Tibial nerve (tissue), 4 donors: Measurements from ENCODE around the gene FTCDNL1. TPM values are rescaled to one million over a fixed set of nuclear protein-coding genes. Genes with fewer than 3 reads are reported as not detected.

Experiments
- DNase-seq, 2 donors: peaks; one replicate each; pipeline ENCODE4 v3.0.0-alpha.2; 2019; ENCODE audit warnings: low spot score in 2 of 2
- H3K27ac ChIP-seq, 4 donors: fragments of 200-600 bp; sonication (generic) in 3 of 4; one replicate each; pipeline ENCODE4 v1.5.1; 2017 to 2019; ENCODE audit warnings: mild to moderate bottlenecking in 1 of 4
- H3K27me3 ChIP-seq, 2 donors: fragments of 200-600 bp; sonication (generic) in 1 of 2; one replicate each; pipeline versions ENCODE4 v1.5.1 to v1.6.0; 2017 to 2019
- H3K36me3 ChIP-seq, 3 donors: fragments of 200-600 bp; sonication (generic); one replicate each; pipeline ENCODE4 v1.5.1; 2018 to 2019
- H3K4me1 ChIP-seq, 4 donors: fragments of 200-600 bp; sonication (generic) in 3 of 4; one replicate each; pipeline ENCODE4 v1.5.1; 2017 to 2019
- H3K4me3 ChIP-seq, 4 donors: fragments of 200-600 bp; sonication (generic) in 3 of 4; one replicate each; pipeline ENCODE4 v1.5.1; 2017 to 2019; ENCODE audit warnings: mild to moderate bottlenecking in 1 of 4, moderate library complexity in 1 of 4
- H3K9me3 ChIP-seq, 4 donors: fragments of 200-600 bp; sonication (generic) in 3 of 4; one replicate each; pipeline ENCODE4 v1.5.1; 2017 to 2019
- EP300 ChIP-seq, 2 donors: sonication (generic); formaldehyde crosslinking; IDR thresholded peaks; one replicate each; pipeline ENCODE4 v1.6.1; 2017; ENCODE audit warnings: antibody characterized with exemption in 2 of 2, mild to moderate bottlenecking in 1 of 2
- POLR2A ChIP-seq, 2 donors: fragments of 450-650 bp; IDR thresholded peaks; one replicate each; pipeline ENCODE4 v1.6.1; 2017; ENCODE audit warnings: antibody characterized with exemption in 2 of 2, mild to moderate bottlenecking in 2 of 2, moderate library complexity in 2 of 2
- WGBS, 2 donors: methylation state at CpG; one replicate each; pipeline ENCODE4 v1.1.5; 2018; 5-methylcytosine and 5-hydroxymethylcytosine counted together
- total RNA-seq, 4 donors: library from RNA; depleted of rRNA; stranded (reverse); fragments of >200 nt; gene quantifications; one replicate each; pipeline ENCODE4 v1.1.0, GENCODE V29; 2016
- TF ChIP-seq, protein P1 (sequence below), 5 experiments: fragments of 200-600 bp in 3 of 5; fragments of 450-650 bp in 2 of 5; sonication (generic) in 3 of 5; IDR thresholded peaks; one replicate each; pipeline ENCODE4 v1.5.1; 2016 to 2019; ENCODE audit warnings: antibody characterized with exemption in 5 of 5, mild to moderate bottlenecking in 3 of 5, moderate library complexity in 2 of 5

The FTCDNL1 gene
- total RNA-seq, 4 donors from 2014 or later, result 1.8 to 9.0 (median 3.4) TPM

- no peak for DNase-seq
- peaks cover 0 to 4% (median 0%) of the 10 kb centered on the region in 4 donors for H3K9me3 ChIP-seq
- H3K4me3 ChIP-seq, result no peak overlapping the region
- no peaks in the 10 kb centered on the region for H3K4me1 ChIP-seq
- H3K36me3 ChIP-seq, result no peaks in the 10 kb centered on the region
- WGBS, 2 donors, result 85 to 90% methylated on average over 5 of the region's 5 CpGs
- no peaks in the 10 kb centered on the region for H3K27me3 ChIP-seq
- TF ChIP-seq, protein P1, sequence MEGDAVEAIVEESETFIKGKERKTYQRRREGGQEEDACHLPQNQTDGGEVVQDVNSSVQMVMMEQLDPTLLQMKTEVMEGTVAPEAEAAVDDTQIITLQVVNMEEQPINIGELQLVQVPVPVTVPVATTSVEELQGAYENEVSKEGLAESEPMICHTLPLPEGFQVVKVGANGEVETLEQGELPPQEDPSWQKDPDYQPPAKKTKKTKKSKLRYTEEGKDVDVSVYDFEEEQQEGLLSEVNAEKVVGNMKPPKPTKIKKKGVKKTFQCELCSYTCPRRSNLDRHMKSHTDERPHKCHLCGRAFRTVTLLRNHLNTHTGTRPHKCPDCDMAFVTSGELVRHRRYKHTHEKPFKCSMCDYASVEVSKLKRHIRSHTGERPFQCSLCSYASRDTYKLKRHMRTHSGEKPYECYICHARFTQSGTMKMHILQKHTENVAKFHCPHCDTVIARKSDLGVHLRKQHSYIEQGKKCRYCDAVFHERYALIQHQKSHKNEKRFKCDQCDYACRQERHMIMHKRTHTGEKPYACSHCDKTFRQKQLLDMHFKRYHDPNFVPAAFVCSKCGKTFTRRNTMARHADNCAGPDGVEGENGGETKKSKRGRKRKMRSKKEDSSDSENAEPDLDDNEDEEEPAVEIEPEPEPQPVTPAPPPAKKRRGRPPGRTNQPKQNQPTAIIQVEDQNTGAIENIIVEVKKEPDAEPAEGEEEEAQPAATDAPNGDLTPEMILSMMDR (IDR thresholded peaks at IDR 0.05), result no peak
- no peak overlapping the region for H3K27ac ChIP-seq
These were observed 101.4 kb downstream of the FTCDNL1 start for GRCh38 chr2:199749571-199749970.

DNA sequence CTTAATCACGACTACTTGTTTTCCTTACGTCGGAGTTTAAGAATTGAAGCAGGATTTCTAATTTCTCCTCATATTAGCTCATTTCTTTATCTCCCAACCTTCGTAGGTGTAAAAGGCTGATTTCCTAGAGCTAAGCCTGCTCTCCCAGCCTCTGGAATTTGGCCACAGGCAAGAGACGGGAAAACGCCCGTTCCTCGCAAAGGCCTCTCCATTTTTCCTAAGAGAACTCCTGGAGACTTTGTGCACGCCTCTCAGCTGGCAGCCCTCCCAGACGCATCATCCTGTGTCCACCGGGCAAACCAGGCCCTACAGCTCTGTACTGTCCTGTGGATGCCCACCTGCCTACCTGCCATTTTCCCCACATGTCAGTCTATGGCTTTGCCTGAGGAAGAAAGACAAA is 106.3 kb downstream of the FTCDNL1 start:
- H3K4me1 ChIP-seq, result peaks cover 0 to 7% (median 2%) of the 10 kb centered on the region in 4 donors
- TF ChIP-seq EP300 (IDR thresholded peaks at IDR 0.05) (no peak), POLR2A (IDR thresholded peaks at IDR 0.05) (no peak)
- TF ChIP-seq, protein P1 (IDR thresholded peaks at IDR 0.05), result no peak
- H3K9me3 ChIP-seq, result no peaks in the 10 kb centered on the region
- DNase-seq, result no peak
- no peaks in the 10 kb centered on the region for H3K36me3 ChIP-seq
- no peak overlapping the region for H3K4me3 ChIP-seq
- no peak overlapping the region for H3K27ac ChIP-seq
- 72 to 76% methylated on average over 11 of the region's 11 CpGs for WGBS, 2 donors
- H3K27me3 ChIP-seq, result no peaks in the 10 kb centered on the region

DNA sequence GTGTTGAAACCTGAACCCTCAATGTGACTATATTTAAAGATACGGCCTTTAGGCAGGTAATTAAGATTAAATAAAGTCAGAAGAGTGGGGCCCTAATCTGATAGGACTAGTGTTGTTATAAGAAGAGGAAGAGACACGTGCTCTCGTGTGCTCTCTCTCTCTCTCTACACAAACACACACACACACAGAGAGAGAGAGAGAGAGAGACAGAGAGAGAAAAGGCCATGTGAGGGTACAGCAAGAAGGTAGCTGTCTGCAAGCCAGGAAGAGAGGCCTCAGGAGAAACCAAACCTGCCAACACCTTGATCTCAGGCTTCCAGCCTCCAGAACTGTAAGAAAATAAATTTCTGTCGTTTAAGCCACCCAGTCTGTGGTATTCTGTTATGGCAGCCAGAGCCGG is 106.7 kb downstream of the FTCDNL1 start:
- no peak overlapping the region for H3K27ac ChIP-seq
- no peaks in the 10 kb centered on the region for H3K27me3 ChIP-seq
- DNase-seq, result no peak
- H3K4me1 ChIP-seq, result peaks cover 0 to 10% (median 4%) of the 10 kb centered on the region in 4 donors
- no peak overlapping the region for H3K4me3 ChIP-seq
- H3K9me3 ChIP-seq, result no peaks in the 10 kb centered on the region
- H3K36me3 ChIP-seq, result no peaks in the 10 kb centered on the region
- 66 to 71% methylated on average over 5 of the region's 5 CpGs for WGBS, 2 donors
- no peak for TF ChIP-seq EP300 (IDR thresholded peaks at IDR 0.05)
- TF ChIP-seq POLR2A (IDR thresholded peaks at IDR 0.05), result no peak
- TF ChIP-seq, protein P1 (IDR thresholded peaks at IDR 0.05), result no peak

DNA sequence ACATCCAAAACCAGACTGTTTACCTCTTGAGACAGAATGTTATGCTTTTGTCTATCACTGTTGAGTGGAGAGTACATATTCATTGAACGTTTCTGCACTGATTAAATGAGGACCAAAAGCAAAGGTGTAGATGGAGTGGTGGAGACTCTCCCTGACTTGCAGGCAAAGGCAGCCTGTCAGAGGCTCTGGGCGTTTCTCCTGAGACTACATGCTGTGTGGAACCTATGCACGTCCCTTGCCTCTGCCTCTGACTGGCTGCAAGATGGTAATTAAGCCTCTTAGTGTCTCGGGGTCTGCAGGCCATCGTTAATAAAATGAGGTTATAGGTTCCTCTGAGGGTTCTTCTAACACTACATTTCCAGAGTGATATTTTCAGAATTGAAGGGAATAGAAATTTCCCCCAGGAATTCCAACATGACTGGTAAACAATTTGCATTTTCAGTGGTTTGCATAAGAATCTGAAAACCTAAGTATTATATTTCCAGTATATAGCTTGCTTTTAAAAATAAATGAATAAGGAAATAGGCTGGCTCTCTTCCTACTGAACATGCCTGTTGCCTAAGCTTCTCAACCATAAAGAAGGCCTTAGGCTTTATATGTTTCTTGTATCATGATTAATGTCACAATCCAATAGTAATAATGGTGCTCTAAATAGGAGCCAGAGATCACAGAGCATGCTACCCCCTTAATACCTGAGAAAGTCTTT is 107.4 kb downstream of the FTCDNL1 start:
- Histone ChIP-seq H3K27me3 (no peaks in the 10 kb centered on the region), H3K9me3 (no peaks in the 10 kb centered on the region), H3K27ac (no peak overlapping the region), H3K4me3 (no peak overlapping the region), H3K36me3 (no peaks in the 10 kb centered on the region), H3K4me1 (peaks cover 0 to 10% (median 4%) of the 10 kb centered on the region in 4 donors)
- TF ChIP-seq, protein P1 (IDR thresholded peaks at IDR 0.05), result no peak
- no peak for TF ChIP-seq EP300 (IDR thresholded peaks at IDR 0.05)
- TF ChIP-seq POLR2A (IDR thresholded peaks at IDR 0.05), result no peak
- WGBS, 2 donors, result 66 to 73% methylated on average over 5 of the region's 5 CpGs
- DNase-seq, result no peak

GRCh38 chr2:199742884-199743283 is 108.1 kb downstream of the FTCDNL1 start:
- no peaks in the 10 kb centered on the region for H3K9me3 ChIP-seq
- WGBS, 2 donors, result 77 to 85% methylated on average over 2 of the region's 2 CpGs
- no peak for DNase-seq
- H3K36me3 ChIP-seq, result no peaks in the 10 kb centered on the region
- H3K4me1 ChIP-seq, result peaks cover 0 to 10% (median 4%) of the 10 kb centered on the region in 4 donors
- H3K4me3 ChIP-seq, result no peak overlapping the region
- H3K27me3 ChIP-seq, result no peaks in the 10 kb centered on the region
- H3K27ac ChIP-seq, result no peak overlapping the region
- TF ChIP-seq EP300 (IDR thresholded peaks at IDR 0.05) (no peak), POLR2A (IDR thresholded peaks at IDR 0.05) (no peak)
- TF ChIP-seq, protein P1 (IDR thresholded peaks at IDR 0.05), result no peak
